NCI-H345 treated with DMSO at 0.1 percent for 48 hours (cell line): ENCODE results near the gene STK33.

Experiments
- DNase-seq: peaks from one replicate; lab custom pipeline; 2025; ENCODE audit not compliant: unreplicated experiment; lab: John Stamatoyannopoulos, UW

STK33 gene

DNA sequence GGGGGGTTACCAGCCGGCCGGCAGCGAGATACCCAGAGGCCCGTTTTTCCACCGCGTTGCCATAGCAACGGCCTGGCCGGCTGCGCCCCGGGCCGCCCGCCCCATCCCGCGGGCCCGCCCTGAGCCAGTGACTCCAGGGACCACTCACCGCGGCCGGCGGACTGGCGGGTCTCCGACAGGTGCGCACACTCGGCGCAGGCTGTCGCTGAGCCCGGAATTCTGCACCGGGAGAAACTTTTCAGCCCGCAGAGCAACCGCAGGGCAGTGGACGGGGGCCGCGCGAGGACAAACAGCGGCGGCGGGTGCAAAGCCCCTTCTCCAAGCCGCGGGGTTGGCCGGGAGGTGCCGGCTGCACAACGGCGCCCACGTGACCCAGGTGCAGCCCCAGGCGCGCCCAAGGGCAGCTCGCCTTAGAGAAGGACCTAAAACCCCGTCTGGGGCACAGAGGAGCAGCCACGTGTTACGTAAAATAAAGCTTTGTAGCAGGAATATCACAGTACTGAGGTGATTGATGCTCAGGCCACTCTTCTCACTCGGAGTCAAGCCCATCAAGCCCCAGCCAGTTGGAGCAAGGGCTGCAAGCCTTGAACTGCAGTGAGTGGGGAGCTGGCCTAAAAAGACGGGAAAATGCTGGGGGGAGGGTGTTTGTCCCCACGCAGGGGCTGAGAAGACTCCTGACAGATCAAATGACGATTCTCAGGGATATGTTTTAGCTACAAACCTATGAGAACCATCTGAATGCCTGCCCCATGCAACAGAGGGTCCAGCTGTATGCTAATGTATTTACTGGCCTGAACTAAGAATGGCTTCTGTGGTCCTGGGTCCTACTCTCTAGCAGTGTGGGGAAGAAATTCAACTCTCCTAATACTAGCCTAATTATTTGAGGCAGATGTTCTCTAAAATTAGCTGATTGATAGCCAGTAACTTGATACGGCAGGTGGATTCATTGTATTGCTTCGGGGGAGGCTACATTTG is at the start of gene STK33:
STK33 (minus strand) TSS at position 294 of the 975 bp plus-strand sequence. CDS start 119,323 bp downstream, outside the sequence.
- DNase-seq, result peak; percentile 58

DNA sequence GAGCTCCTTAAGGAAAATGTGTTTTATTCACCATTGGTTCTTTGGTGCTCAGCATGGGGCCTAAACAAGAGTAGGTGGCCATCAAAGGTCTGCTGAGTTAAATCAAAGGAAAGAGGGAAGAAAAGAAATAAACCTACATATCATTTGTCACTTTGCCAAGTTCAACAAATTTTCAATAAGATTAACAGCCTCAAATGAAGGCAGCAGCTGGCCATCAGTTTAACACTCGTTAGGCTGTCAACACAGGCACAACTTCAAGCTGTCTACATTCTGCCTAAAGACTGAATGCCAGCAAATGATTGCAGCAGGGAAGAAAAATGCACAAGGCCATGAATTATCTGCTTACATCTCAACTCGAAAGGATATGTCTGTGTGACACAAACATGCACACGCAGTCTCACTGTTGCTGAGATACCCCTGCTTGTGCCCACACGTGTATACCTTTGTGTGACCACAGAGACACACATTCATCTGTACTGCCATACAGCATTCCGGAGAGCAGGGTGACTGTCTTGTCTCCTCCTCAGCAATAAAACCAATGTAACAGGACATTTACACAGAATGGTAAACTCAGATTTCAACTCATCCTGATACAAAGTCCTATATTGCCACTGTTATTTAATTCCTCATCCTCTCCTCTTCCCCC is 48.3 kb upstream of the STK33 start:
- DNase-seq, result no peak

DNA sequence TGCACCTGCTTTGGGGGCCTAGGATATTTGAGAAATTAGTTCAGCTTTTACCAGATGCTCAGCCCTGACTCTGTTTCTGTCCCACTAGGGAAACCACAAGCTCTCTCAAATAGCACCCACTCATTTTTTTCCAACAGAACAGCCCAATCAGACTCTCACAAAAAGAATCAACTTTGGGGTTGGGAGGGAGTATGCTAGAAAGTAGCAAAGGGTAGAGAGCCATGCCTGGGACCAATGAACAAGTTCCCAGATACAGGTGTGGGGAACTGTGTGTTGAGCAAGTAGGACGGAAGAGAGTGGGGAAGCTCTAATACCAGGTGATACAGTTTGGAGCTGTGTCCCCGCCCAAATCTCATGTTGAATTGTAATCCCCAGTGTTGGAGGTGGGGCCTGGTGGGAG is 47.3 kb upstream of the STK33 start:
- no peak for DNase-seq

DNA sequence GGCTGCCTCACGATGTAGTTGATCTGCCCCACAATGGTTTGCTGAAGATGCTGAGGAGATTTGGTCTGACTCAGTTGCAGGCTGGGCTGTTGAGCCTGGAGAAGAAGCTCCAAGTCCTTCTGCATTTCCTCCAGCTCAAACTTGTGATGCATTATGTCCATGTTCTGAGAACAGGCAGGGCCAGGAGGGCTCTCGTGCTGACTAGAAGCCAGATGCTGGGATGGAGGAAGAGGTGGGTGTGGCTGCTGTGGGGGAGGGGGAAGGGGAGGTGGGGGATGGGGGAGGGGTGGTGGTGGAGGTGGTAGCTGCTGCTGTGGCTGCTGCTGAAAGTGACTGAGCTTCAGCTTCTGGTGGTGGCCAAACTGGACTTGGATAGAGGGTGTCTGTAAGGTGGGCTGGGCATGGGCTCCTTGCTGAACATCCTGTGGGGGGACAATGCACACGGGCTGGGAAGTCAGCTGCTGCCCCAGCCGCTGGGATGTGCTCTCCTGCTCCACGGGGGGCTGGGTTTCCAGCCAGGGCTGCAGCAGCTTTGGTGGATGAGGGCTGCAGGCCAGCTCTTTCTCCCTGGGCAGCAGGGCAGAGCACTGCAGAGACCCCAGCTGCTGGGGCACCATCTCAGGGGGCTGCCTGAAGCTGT is 46.4 kb upstream of the STK33 start:
- no peak for DNase-seq

DNA sequence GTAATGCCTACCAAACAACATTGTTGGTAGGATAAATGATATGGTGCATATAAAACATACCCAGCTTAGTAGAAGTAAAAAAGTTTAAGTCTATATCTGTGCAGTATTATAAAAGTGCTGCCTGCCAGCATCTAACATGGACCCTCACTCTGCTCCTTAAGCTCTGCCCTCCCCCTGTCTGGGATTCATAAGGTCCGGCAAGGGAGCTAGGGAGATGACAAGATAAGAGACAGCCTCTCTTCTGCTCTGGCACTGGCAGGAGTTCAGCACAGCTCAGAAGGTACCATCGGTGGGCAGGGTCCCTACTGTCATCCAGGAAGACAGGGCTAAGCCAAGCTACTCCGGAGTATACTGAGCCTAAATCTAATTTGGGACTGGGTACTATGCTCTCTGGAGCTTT is 45.6 kb upstream of the STK33 start:
- no peak for DNase-seq

DNA sequence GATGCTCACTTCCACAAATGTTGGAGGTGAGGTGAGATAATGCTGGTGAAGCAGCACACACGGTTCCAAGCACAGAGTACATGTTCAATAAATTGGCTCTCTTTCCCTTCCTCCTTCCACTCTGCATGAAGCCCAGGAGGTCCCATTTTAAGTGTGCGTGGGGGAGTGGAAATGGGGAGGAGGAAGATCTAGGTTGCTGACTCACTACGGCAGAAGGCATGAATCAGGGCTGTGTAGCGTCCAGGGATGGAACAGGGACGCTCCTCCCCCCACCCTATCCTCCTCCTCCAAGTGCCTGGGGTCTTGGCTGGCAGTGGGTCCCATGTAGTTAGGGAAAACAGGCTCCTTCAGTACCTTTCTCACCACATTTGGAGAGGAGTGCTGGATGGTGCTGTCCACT is 44.3 kb upstream of the STK33 start:
- DNase-seq, result no peak

DNA sequence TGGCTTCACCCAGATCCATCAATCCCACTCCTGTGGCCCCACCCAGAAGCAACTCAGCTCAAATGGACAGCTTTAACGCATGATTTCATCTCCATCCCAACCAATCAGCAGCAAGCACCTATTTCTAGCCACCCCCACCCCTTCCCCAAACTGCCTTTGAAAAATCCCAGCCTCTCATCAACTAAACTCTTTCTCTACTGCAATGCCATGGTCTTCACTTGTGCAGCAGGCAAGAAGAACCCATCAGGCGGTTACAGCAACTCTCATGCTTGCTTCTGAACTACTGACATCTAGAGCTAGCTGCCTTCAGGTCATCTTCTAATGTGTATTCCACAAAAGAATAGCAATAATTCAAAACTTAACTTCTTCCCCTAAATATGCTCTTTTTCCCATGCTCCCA is 42.1 kb upstream of the STK33 start:
- no peak for DNase-seq

DNA sequence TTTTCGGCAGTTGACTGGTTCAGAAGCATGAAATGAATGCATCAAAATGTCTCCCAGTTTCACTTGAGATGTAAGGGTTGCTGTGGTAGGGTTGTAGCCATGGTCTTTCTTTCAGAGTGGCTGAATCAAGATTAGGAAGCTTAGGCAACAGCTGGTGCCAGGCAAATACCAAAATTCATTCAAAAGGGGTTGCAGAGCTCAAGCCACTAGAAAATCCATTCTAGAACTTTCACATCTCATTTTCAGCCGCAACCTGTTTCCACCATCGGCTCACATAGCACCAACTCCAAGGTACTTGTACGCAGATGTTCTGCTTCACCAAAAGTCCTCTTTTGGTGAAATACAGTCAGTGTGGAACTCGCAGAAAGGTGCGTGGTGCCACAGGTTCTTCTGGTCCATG is 40.5 kb upstream of the STK33 start:
- DNase-seq, result no peak

DNA sequence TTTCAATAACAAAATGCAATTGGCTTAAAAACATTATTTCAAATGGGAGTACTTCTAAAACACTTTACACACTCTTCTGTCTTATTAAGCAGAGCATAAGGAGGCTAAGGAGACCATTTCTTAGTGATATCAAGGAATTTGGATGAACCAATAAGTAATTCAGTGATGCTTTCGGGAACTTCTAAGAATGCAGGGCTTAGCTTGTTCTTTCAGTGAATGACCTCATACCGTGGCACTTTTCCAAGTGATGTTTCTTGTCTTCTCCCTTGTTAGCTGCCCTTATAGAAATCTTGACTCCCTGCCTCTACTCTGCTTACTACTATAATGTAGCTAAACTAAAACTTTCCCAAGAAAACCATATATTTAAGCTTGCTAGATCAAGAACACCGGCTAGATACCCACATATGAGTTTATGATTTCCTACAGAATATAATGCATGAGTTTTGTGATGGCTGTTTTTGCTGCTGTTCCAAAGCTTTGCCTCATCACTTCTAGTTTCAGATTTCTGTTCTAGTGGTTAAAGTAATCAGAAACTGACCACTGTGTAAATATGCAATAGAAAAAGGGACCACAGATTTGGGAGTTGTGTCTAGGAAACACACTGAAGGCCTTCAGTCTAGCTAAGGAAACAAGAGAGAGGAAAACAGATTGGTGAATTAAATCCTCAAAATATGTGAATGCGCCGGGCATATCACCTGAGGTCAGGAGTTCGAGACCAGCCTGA is 37.5 kb upstream of the STK33 start:
- DNase-seq, result no peak

DNA sequence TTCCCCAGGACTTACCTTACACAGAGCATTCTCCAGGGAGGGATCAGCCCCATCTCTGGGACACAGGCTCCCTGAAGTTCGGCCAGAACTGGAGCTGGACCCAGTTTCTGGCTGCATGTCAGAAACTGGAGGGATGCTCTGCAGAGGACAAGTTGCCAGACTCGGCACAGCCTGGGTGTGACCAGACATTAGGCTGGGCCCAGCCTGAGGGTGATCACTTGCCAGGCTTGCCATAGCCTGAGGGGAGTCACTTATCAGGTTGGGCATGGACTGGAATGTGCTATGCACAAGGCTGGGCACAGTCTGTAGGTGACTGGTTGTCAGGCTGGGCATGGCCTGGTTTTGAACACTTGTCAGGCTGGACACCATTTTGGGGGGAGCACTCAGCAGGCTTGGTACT is 30.7 kb upstream of the STK33 start:
- no peak for DNase-seq

DNA sequence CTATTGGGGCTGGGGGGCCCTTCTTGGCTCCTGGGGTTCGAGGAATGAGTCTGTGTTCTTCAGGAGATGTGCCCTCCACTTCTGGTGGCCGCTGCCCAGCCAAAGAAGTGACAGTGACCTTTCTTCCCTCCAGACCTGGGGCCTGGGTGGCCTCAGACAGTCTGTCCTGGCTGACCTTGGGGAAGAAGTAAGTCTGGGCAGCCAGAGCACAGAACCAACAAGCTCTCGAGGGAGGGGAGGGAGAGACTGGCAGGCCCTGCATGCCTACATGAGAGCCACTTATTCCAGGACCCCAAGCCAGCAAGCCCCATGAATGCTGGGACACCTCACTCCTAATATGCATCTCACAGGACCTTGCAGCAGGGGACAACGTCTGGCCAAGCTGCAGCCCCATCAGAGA is 27.1 kb upstream of the STK33 start:
- no peak for DNase-seq

DNA sequence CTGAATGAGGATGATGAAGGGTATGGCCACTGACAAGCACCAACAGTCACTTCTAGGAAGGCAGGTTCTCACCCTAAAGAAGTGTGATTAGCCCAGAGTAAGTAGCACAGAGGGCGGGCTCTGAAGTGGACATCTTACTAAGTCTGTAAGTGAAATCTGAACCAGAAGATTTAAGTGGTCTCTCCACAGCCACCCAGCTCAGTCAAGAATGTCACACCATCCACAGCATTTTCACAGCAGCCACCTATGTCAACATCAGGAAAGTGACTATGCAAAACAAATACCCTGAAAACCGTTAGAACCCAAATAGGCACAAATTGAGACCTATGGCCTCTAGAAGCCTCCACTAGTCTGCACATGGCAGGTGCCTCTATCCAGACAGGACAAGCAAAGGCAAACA is 23.0 kb upstream of the STK33 start:
- no peak for DNase-seq

DNA sequence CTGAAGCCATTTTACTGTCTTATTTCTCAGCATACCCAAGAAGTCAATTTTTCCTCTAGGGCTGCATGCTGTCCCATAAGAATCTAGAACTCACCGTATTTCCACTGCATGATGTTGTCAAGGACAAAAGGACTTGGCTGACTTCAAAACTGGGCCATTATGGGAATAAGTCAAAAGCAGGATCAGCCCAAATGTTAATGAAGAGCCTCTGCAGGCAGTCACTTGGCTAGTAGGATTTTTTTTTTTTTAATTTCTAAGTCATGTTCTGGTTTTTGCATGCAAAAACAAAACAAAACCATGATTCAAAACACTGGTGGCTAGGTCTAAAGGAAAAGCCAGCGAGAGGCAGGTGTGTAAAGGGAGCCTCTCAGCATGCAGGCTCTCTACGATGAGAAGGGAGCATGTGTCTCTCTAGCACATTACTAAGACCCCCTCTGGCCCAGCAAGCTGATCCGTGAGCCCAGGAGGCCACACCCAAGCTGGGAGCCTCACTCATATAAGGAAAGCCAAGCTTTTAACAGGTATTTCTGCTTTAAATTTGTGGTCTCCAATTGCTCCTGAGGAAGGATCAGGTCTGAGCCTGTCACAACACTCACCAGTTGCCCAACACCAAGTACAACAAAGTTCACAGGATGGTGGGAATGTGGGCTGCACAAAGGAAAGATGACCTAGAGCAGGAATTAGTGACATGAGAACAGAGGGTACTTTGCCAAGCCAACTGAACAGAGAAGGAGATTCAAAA is 21.4 kb upstream of the STK33 start:
- no peak for DNase-seq

DNA sequence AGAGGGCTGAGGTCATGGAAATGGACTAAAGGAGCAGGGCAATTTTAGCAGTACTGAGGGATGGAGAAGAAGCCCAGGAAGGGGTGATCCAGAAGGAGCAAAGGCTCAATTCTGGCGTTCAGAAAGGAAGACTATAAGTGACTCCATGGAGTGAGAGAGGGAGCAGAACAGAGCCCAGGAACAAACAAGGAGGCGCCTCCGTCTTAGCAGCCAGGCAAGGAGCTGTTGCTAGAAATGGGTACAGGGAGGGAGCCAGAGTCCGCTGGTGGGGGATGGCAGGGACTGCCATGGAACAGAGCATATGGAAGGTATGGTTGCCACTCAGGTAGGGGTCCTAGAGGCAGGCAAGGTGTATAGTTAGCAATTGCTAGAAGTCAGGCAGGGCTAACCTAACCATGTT is 20.5 kb upstream of the STK33 start:
- no peak for DNase-seq

DNA sequence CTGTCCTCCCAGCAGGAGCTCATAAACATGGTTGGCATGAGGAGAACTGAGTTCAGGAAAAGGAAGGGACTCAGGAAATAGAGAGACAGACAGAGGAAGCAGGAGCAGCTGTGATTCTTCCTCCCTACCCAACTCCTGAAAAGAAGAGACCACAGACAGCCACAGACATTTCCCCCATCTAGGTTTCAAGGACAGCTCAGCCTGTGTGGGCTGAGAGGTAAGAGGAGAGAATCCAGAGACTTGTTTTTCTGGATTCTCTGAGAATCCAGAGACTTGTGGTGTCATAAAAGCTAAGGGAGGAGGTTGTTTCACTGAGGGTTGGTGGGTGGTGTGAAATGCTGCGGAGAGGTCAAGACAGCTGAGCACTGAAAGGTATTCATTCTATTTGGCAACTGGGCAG is 19.0 kb upstream of the STK33 start:
- DNase-seq, result no peak

DNA sequence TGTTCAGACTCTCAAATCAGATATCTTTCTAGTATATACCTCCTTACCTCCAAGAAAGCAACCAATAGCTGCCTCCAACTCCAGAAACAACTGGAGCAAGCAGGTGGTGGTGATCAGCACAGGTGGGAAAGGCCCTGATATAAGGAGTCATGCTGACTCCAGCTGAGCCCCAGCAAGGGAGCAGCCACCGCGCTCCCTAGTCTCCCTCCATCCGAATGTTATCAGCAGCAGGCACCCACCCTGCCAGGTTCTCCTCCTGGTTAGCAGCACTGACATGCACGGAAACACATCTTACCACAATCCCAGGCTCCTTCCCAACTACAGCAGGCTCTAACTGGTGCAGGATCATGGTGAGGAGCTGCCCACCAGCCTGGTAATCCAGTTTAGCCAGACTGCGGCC is 18.5 kb upstream of the STK33 start:
- no peak for DNase-seq

DNA sequence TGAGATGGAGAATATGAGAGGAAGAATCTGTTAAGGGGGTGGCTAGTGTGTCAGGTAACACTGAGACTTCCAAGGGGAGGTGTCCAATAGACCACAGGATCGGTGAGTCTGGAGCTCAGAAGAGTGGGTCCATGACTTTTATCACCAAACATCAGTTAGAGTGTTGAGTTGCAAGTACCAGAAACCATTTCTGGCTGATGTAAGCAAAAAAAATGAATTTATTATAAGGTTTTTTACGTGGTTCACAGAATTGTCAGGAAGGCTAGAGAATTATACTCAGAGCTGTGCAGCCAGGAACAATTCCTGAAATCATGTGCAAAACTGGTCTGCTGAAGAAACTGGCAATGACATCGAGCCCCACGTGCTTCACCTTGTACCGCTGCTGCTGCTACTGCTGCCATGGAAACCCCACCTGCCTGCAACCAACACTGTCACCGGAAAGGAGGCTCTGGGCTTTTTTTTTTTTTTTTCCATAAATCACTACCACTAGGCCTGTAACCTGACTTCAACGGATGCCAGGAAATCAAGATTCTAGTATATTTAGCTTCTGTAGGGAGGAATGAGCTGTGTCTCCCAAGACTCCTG is 16.6 kb upstream of the STK33 start:
- no peak for DNase-seq

DNA sequence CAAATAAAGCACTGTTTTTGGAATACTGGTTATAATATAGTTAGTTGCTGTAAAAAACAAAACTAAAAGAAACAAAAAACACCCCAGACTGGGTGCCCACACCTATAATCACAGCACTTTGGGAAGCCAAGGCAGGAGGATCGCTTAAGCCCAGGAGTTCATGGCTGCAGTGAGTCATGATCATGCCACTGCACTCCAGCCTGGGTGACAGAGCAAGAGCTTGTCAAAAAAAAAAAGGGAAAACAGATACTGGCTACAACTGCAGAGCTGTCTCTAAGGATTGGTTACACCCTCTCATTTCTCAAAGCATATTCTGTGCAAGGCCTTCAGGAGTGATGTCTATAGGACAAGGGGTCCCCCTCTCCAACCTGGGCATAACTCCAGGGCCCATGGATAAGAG is 14.6 kb upstream of the STK33 start:
- DNase-seq, result no peak

DNA sequence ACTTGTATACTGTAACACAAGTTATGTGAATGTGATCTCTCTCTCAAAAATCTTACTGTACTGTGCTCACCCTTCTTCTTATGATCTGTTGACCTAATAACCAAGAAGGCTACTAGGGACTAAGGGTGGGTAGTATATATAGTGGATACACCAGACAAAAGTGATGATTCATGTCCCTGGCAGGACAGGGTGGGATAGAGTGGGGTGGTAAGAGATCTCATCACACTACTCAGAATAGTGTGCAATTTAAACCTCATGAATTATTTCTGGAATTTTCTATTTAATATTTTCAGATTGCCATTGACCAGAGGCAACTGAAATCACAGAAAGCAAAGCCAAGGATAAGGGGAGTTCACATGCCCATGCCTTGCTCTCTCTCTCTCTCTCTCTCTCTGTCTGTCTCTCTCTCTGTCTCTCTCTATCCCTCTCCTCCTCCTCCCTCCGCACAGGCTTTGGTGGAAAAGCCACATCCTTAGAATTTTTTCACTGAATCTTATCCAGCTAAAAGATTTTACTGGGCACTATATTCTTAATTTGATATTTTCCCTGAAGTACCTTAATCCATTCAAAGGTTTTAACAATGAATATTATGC is 12.0 kb upstream of the STK33 start:
- no peak for DNase-seq
